Tibial nerve (tissue), 3 donors: ENCODE measurements around the gene ATG9B.

Experiments
- CTCF ChIP-seq, 5 experiments: fragments of 200-600 bp in 3 of 5; fragments of 450-650 bp in 2 of 5; sonication (generic) in 3 of 5; IDR thresholded peaks; one replicate each; pipeline ENCODE4 v1.5.1; 2016 to 2019; ENCODE audit warnings: antibody characterized with exemption in 5 of 5, mild to moderate bottlenecking in 3 of 5, moderate library complexity in 2 of 5
- POLR2A ChIP-seq, 2 donors: fragments of 450-650 bp; IDR thresholded peaks; one replicate each; pipeline ENCODE4 v1.6.1; 2017; ENCODE audit warnings: antibody characterized with exemption in 2 of 2, mild to moderate bottlenecking in 2 of 2, moderate library complexity in 2 of 2

- TF ChIP-seq CTCF (IDR thresholded peaks at IDR 0.05): no peak
- TF ChIP-seq POLR2A (IDR thresholded peaks at IDR 0.05): no peak
Measured at GRCh38 chr7:151011097-151011409, 13.2 kb downstream of the ATG9B start.
